Inflammatory macrophage (primary cell): ENCODE data around the gene ELOVL3.
"Not testable (repeated sequence)": the region's sequence is repeated elsewhere in the genome, so short reads cannot be mapped to it uniquely, and the experiment has no call there.

ENCODE experiments used
- DNase-seq, 2 donors: peaks; one replicate each; pipeline ENCODE4 v3.0.0-alpha.2; 2020 to 2022

Gene ELOVL3

GRCh38 chr10:102227050-102227449 lies 951 bp downstream of the ELOVL3 start:
- DNase-seq, result peak; percentile 89 to 92

- DNase-seq, result peak; percentile 65 to 75
Observed at GRCh38 chr10:102229810-102230263, 3.7 kb downstream of the ELOVL3 start.

GRCh38 chr10:102230264-102230860 lies 4.3 kb downstream of the ELOVL3 start:
- DNase-seq, result no peak

GRCh38 chr10:102230861-102231356 lies 4.8 kb downstream of the ELOVL3 start:
- DNase-seq, result peak in 1 of 2 donors; percentile 11

- DNase-seq, result peak; percentile 48 to 54
Observed at GRCh38 chr10:102231357-102232318, 5.5 kb downstream of the ELOVL3 start.

DNA sequence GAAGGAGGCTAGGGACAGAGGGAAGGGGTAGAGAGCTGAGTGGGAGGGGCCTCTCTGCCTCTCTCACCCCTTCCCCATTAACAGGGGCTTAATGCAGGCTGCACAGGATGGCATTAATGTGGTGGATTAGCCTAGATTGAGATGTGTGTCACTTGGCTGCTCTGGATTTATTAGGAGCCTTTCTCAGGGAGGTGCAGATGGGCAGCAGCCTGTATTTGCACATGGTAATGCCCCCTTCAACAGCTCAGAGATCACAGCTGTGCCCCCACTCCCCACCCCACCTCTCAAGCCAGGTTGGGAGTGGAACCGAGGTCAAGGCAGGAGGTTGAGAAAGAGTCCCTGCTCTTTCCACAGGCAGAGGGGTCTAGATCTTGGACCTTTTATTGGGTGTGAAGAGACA lies 7.9 kb downstream of the ELOVL3 start:
- no peak for DNase-seq

DNA sequence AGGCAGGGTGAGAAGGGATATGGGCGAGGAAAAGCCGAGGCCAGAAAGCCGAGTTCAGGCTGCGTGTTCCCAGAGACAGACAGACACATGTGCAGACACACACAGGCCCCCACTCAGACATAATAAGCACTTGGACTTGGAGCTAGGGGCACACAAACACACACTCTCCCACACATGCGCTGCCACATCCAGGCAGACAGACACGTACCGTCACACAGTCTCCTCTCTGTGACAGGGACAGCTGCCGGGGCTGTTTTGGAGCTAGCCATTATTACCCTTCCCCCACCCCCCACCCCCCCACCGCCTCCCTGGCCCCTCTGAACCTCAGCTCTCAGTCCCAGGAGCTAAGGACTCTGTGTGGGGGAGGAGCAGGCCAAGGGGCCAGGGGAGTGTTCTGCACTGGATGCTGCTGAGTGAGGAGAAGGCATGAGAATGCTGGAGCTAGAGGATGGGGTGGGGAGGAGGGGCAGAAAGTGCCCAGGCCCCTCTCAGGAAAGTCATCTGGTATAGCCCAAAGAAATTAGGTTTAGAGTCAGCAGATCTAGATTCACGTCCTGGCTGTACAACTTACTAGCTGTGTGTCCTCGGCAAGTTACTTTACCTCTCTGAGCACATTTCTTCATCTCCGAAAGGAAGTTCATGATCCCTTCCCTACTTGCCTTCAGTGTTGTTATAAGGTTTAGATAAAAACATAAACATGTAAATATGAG lies 8.9 kb downstream of the ELOVL3 start:
- no peak for DNase-seq

DNA sequence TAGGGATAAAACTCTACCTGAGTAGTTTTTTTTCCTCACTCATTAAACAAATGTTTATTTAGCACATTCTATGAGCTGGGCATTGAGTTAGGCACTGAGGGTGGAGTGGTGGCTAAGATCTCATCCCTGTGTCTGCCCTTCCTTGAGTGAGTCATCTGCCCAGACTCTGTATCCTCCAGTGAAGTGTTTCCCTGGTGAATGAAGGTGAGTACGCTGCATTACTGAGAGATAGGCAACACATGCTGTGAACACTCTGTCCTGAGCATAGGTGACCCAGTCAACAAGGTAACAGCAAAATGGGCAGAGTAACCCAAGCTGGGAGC lies 9.5 kb downstream of the ELOVL3 start:
- no peak for DNase-seq

- no peak for DNase-seq
Observed at GRCh38 chr10:102236006-102236405, 9.9 kb downstream of the ELOVL3 start.

DNA sequence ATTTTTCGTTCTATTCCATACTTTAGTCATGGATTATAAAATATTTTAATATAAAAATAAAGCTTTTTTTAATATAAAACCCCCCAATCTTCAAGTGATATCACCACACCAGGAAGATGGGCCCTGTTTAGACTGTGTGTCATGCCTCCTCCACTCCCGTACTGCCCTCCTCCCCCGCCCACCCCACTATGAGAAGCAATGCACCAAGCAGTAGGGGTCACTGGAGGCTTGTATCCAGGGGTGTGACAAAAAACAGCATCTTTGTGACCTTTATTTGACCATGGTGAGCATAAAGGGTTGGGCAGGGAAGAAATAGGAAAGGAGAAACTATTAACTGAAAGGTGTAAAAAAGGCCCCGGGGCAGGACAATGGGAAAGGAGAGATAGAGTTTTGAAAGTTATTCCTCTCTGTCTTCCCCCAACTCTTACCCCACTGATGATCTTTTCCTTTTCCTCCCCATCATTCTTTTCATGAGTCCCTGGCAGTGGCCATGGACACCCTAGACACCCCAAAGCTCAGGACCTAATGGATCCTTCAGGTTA lies 11.7 kb downstream of the ELOVL3 start:
- no peak for DNase-seq

DNA sequence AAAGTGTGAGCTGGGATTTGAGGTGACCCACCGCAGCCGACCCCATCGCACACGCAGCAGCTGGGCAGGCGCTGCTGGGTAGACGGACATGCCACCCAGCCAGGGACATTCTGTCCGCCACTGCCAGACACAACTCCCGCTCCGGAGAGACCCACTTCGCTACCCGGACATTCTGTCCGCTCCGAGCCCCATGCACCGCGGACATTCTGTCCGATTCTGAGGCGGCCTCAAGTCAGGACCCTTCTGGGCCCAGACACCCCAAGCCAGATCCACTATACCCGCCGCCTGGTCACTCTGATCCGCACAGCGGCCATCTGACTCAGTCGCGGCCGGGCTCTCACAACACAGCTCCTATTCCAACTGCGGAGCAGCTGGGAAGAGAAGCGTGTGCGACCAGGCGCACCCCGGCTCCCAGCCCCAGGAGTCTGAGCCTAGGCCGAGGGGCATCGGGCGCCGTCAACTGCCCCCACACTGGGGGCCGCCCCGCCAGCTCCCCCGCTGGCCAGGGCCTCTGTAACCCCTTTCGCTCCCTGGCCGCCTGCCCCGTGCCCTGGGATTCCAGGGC lies 14.4 kb downstream of the ELOVL3 start:
- DNase-seq, result no peak

DNA sequence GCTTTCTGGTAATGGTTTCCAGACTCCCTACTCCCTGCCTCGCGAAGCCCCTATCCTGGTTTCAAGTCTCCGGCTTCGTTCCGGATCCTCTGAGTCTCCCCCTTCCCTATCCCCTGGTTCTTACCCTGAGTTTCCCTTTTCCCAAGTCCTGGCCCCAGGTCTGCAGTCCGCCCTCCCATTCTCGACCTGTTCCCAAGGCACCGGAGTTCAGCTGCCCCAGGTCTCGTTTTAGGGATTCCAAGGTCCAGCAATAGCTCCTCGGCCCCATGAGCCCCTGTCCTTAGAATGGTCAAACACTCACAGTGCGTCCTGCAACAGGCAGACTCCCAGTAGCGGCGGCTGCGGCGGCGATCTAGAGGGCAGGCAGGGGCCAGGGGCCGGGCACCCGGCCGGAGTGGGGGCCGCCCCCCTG lies 14.9 kb downstream of the ELOVL3 start:
- no peak for DNase-seq

DNA sequence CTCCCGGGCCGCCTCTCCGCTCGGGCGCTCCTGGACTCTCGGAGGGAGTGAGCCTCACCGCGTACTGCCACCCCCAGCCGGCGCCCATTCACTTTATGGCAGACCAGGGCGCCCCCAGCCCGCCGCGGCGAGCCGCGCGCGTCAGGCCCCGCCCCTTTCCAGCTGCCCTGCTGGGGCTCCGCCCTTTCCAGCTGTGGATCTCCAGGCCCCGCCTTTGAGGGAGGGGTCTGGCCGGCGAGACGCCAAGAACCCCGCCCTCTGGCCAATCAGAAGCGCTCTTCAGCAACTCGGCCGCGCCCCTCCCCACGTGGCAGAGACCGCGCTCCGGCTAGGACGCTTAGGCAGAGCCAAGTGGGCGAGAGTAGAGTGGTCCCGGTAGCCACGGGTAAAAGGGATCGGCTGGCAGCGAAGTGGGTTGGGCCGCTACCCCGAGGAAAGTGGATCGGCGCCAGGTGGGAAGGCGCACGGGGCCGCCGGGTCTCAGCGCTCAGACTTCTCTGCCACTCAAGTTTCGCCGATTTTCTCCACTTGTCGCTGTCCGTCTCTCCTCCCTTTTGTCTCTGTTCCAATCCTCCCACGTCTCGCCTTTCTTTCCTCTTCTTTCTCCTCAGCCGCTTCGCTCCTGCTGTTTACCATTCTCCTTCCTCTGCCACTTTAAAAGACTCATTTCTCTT lies 15.5 kb downstream of the ELOVL3 start, which contains the start of gene PITX3:
TSS of gene PITX3 (minus strand) at position 69 of the 674 bp plus-strand sequence. CDS start 9,432 bp downstream, outside the sequence.
- peak; percentile 93 to 94 for DNase-seq

DNA sequence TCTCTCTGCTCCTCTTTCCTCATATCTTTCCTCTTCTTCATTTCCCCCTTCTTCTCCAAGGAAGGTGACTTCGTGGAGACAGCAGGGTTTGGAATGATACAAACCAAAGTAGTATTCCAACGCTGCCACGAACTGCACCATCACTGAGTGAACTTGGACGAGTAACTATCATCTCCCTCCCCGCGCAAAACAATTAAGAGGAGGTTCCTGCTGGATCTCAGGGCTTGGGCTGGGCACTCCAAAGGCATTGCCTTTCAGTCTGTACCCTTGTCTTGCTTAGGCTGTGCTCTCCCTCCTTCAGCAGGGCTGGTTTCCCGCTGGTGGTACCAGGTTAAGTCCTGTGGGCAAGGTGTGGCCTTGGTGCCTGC lies 16.0 kb downstream of the ELOVL3 start:
- no peak for DNase-seq

DNA sequence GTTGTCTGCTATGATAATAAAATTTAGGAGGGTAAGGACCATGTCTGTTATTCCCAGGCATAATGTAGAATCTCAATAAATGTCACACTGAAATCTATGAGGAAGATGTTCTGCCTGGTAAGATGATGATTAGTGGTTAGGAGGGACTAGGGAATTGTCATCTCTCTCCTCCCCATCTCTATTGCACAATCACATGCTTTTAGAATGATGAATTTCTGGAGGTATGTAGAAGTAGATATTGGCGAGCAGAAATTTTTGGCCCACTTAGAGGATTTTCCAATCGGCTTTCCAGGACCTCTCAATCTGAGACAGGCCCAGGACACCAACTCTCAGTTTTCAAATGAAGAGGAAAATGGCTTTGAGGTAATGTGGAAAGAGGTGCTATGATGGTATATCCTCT lies 17.2 kb downstream of the ELOVL3 start:
- no peak for DNase-seq

DNA sequence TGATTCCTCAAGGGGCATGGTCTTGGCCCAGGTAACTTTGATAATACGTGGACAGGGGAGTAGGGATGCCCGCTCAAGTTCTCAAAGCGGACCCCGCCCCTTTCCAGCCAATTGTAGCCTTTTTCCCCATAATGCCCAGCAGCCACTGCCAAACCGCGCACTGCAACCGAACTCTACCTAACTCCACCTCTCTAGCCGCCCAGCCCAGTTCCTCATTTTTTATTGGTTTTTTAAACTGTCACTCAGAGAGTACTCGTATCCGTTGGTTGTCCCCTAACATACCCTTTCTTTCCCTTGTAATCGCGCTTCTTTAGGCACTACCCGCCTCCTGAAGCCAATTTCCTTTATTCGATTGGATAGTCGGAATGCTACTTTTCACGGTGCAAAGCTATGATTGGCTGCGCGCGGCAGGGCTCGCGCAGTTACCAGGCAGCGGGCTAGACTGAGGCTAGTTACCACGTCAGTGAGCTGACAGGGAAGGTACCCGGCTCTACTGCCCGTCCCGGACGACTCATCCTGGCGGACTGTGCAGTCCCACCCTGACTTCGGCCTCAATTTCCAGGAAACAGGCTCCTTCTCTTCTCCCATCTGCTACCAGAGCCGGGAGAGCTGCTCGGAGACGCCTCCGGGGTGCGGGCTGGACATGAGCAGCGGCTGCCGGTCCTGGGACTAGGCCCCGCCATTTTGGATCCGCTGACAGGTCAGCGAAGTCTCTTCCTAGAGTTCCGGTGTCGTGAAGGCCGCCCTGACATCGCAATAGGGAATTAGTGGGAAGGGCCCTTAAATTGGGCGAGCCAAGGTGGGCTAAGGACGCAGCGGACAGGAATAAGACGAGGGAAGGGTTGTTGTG lies 19.2 kb downstream of the ELOVL3 start, which contains the start of gene GBF1:
TSS of gene GBF1 (plus strand) at position 451 of the 850 bp plus-strand sequence. CDS start 13,407 bp downstream, outside the sequence.
- DNase-seq, result peak; percentile 99 to 100

- no peak for DNase-seq
Observed at GRCh38 chr10:102245932-102246251, 19.8 kb downstream of the ELOVL3 start.

GRCh38 chr10:102246261-102246660 lies 20.2 kb downstream of the ELOVL3 start:
- DNase-seq, result peak in 1 of 2 donors; percentile 17

- DNase-seq, result peak; percentile 33 to 35
Observed at GRCh38 chr10:102247734-102248133, 21.6 kb downstream of the ELOVL3 start.

DNA sequence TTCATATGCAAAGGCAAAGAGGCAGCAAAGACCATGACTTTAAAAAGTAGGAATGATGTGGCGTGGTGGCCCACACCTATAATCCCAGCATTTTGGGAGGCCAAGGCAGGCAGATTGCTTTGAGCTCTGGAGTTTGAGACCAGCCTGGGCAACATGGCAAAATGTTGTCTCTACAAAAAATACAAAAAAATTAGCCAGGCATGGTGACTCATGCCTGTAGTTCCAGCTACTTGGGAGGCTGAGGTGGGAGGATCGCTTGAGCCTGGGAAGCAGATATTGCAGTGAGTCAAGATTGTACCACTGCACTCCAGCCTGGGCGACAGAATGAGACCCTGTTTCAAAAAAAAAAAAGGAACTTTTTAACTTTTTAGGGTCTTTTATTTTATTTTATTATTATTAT lies 26.4 kb downstream of the ELOVL3 start:
- DNase-seq, result not testable (repeated sequence)

- no peak for DNase-seq
Observed at GRCh38 chr10:102254426-102254825, 28.3 kb downstream of the ELOVL3 start.
